ENCODE measurements around the gene SNRPB. TPM values are rescaled to one million over a fixed set of nuclear protein-coding genes. Genes with fewer than 3 reads are reported as not detected.

Gene SNRPB
- total RNA-seq, 1 experiment from 2014 or later, result 462 TPM

DNA sequence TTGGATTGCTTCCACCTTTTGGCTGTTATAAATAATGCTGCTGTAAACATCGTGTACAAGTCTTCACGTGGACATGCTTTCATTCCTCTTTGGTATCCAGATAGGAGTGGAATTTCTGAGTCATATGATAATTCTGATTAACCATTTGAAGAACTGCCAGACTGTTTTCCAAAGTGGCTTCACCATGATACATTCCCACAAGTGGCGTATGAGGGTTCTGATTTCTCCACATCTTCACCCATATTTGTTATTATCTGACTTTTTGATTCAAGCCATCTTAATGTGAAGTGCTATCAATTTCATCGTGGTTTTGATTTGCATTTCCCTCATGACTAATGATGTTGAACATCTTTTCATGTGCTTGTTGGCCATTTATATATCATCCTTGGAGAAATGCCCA, 2.9 kb upstream of the SNRPB start:
- Histone ChIP-seq H2BK5ac (ENCODE audit: insufficient read length, low read length) (no peak overlapping the region), H3K9me3 (ENCODE audit: control insufficient read depth, low read depth, low read length) (no peaks in the 10 kb centered on the region), H2BK20ac (ENCODE audit: low read depth, low read length, poor library complexity, severe bottlenecking) (no peak overlapping the region), H4K91ac (ENCODE audit: insufficient read length, low read depth, low read length) (no peak overlapping the region), H3K14ac (ENCODE audit: insufficient read depth, low read length) (no peak overlapping the region), H3K4me2 (ENCODE audit: insufficient read depth, insufficient read length, low read length) (no peak overlapping the region), H2BK12ac (ENCODE audit: insufficient read length, low read depth, low read length) (no peak overlapping the region), H2AFZ (ENCODE audit: low read length) (no peak overlapping the region), H3K79me2 (ENCODE audit: insufficient read depth, low read length) (peaks cover 20% of the 10 kb centered on the region), H4K5ac (ENCODE audit: insufficient read length, low read depth, low read length) (no peak overlapping the region), H3K79me1 (ENCODE audit: insufficient read depth, low read depth, low read length, poor library complexity, severe bottlenecking) (no peaks in the 10 kb centered on the region), H2BK15ac (ENCODE audit: low read depth, low read length) (no peak overlapping the region), H3K56ac (ENCODE audit: insufficient read length, low read depth, low read length) (no peak overlapping the region), H3K27me3 (ENCODE audit: insufficient read depth, low read length) (no peaks in the 10 kb centered on the region), H2BK120ac (ENCODE audit: low read depth, low read length, poor library complexity, severe bottlenecking) (no peak overlapping the region), H3K9ac (ENCODE audit: extremely low read depth, insufficient read length, low read length) (no peak overlapping the region), H3K23me2 (ENCODE audit: insufficient read length, low read depth, low read length, poor library complexity, severe bottlenecking) (peaks cover 10% of the 10 kb centered on the region), H3K27ac (ENCODE audit: insufficient read length, low read depth, low read length) (no peak overlapping the region), H3T11ph (ENCODE audit: low read length) (no peak overlapping the region), H3K4ac (ENCODE audit: low read depth, low read length) (no peak overlapping the region), H4K20me1 (ENCODE audit: control insufficient read depth, insufficient read depth, insufficient read length) (no peaks in the 10 kb centered on the region), H3K4me1 (ENCODE audit: insufficient read depth, low read length) (no peaks in the 10 kb centered on the region; the same call in 1 of the 2 replicates), H2AK5ac (ENCODE audit: insufficient read length, low read length) (no peak overlapping the region), H4K8ac (replicated peaks; ENCODE audit: insufficient read length, low read depth, low read length) (no peak overlapping the region), H3K18ac (ENCODE audit: insufficient read length, low read depth, low read length) (no peak overlapping the region), H3K23ac (ENCODE audit: insufficient read length, low read depth, low read length) (no peak overlapping the region)
- Mint-ChIP-seq H3K9me3 (peaks cover 0 to 5% of the 10 kb centered on the region in 2 experiments; a peak in 3 of 5 replicates), H3K27me3 (ENCODE audit: low read depth) (peaks cover 8% of the 10 kb centered on the region), H3K27ac (no peak overlapping the region), H3K36me3 (ENCODE audit: insufficient read depth in 1 of 3, low read depth in 3 of 3) (peaks cover 11 to 18% (median 14%) of the 10 kb centered on the region in 3 experiments), H3K4me1 (peaks cover 19 to 23% of the 10 kb centered on the region in 2 experiments), H3K4me3 (no peak overlapping the region)
- WGBS (ENCODE audit: extremely low coverage, insufficient read length, low lambda C conversion rate), result no CpG with 5 or more reads among the region's 4 CpGs
- DNase-seq, result no peak
- TF ChIP-seq, protein P1, sequence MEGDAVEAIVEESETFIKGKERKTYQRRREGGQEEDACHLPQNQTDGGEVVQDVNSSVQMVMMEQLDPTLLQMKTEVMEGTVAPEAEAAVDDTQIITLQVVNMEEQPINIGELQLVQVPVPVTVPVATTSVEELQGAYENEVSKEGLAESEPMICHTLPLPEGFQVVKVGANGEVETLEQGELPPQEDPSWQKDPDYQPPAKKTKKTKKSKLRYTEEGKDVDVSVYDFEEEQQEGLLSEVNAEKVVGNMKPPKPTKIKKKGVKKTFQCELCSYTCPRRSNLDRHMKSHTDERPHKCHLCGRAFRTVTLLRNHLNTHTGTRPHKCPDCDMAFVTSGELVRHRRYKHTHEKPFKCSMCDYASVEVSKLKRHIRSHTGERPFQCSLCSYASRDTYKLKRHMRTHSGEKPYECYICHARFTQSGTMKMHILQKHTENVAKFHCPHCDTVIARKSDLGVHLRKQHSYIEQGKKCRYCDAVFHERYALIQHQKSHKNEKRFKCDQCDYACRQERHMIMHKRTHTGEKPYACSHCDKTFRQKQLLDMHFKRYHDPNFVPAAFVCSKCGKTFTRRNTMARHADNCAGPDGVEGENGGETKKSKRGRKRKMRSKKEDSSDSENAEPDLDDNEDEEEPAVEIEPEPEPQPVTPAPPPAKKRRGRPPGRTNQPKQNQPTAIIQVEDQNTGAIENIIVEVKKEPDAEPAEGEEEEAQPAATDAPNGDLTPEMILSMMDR (conservative IDR thresholded peaks at IDR 0.05), result no peak
